Measurements from ENCODE around the gene DLL1. TPM values are rescaled to one million over a fixed set of nuclear protein-coding genes. Genes with fewer than 3 reads are reported as not detected.

The DLL1 gene
- total RNA-seq, 5 donors from 2014 or later (not counting 1 experiment from before 2014, with no cell fraction given) = 3.3 to 8.6 (median 4.7) TPM

- Histone ChIP-seq H3K27me3 (replicated peaks in 1 of 2; ENCODE audit: control insufficient read depth in 2 of 2, extremely low read depth in 1 of 2, insufficient read depth in 2 of 2, low read length in 1 of 2) (peaks cover 0 to 83% of the 10 kb centered on the region in 2 experiments), H3K9me3 (no peaks in the 10 kb centered on the region), H3K4me3 (ENCODE audit: control insufficient read depth in 1 of 2, extremely low read depth in 1 of 2, low read length in 1 of 2) (no peak overlapping the region), H3K4me1 (ENCODE audit: control insufficient read depth in 1 of 2, extremely low read depth in 1 of 2, insufficient read depth in 2 of 2, low read length in 2 of 2) (peaks cover 16 to 32% of the 10 kb centered on the region in 2 experiments), H3K27ac (ENCODE audit: low read length) (no peak overlapping the region), H3K36me3 (ENCODE audit: control insufficient read depth in 2 of 2, extremely low read depth in 1 of 2, insufficient read depth in 1 of 2, low read length in 1 of 2) (peaks cover 0 to 3% of the 10 kb centered on the region in 2 donors)
- peaks cover 13 to 23% (median 13%) of the 10 kb centered on the region in 3 donors for H3K4me1 Mint-ChIP-seq
- DNase-seq = peak in 1 of 35 experiments; percentile 22
- WGBS (ENCODE audit: insufficient coverage) = 75% methylated on average over 19 of the region's 26 CpGs
- peaks cover 0 to 23% of the 10 kb centered on the region in 2 donors for H3K27me3 Mint-ChIP-seq
- ATAC-seq (replicated peaks in 1 of 4) = no peak
- H3K36me3 Mint-ChIP-seq = peaks cover 6% of the 10 kb centered on the region
- POLR2A ChIA-PET = interaction anchor here in 1 of 2 donors (0.6 to 0.7 kb wide), 2 partner anchors 31 to 306 kb away, joined by 3 read pairs; no protein-coding TSS in a partner anchor
- H3K9me3 Mint-ChIP-seq = no peaks in the 10 kb centered on the region
- H3K4me3 Mint-ChIP-seq = peak overlapping the region in 1 of 3 donors; percentile 34
- no peak overlapping the region for H3K27ac Mint-ChIP-seq
- CTCF ChIA-PET = no interaction called here
Observed at GRCh38 chr6:170286246-170286933, 4.5 kb downstream of the DLL1 start.

- ChIA-PET CTCF (no interaction called here), POLR2A (no interaction called here)
- Histone ChIP-seq H3K36me3 (ENCODE audit: control insufficient read depth in 2 of 2, extremely low read depth in 1 of 2, insufficient read depth in 1 of 2, low read length in 1 of 2) (peaks cover 0 to 3% of the 10 kb centered on the region in 2 donors), H3K4me3 (ENCODE audit: control insufficient read depth in 1 of 2, extremely low read depth in 1 of 2, low read length in 1 of 2) (no peak overlapping the region), H3K9me3 (no peaks in the 10 kb centered on the region), H3K4me1 (ENCODE audit: control insufficient read depth in 1 of 2, extremely low read depth in 1 of 2, insufficient read depth in 2 of 2, low read length in 2 of 2) (peaks cover 16 to 29% of the 10 kb centered on the region in 2 experiments), H3K27ac (ENCODE audit: low read length) (no peak overlapping the region), H3K27me3 (replicated peaks in 1 of 2; ENCODE audit: control insufficient read depth in 2 of 2, extremely low read depth in 1 of 2, insufficient read depth in 2 of 2, low read length in 1 of 2) (peaks cover 0 to 81% of the 10 kb centered on the region in 2 experiments)
- Mint-ChIP-seq H3K4me1 (peaks cover 13 to 22% (median 13%) of the 10 kb centered on the region in 3 donors), H3K27ac (no peak overlapping the region), H3K36me3 (peaks cover 6% of the 10 kb centered on the region), H3K9me3 (no peaks in the 10 kb centered on the region), H3K27me3 (peaks cover 0 to 23% of the 10 kb centered on the region in 2 donors), H3K4me3 (no peak overlapping the region)
- ATAC-seq (replicated peaks in 1 of 4) (no peak), DNase-seq (peak in 1 of 35 experiments; percentile 20)
- 98% methylated on average over 5 of the region's 5 CpGs for WGBS (ENCODE audit: insufficient coverage)
Observed at GRCh38 chr6:170285482-170285881, 5.4 kb downstream of the DLL1 start.

- peak in 1 of 35 experiments; percentile 18 for DNase-seq
- 81% methylated on average over 19 of the region's 24 CpGs for WGBS (ENCODE audit: insufficient coverage)
- Mint-ChIP-seq H3K9me3 (no peaks in the 10 kb centered on the region), H3K27ac (no peak overlapping the region), H3K36me3 (peaks cover 6% of the 10 kb centered on the region), H3K4me1 (peaks cover 14 to 19% (median 16%) of the 10 kb centered on the region in 3 donors), H3K4me3 (no peak overlapping the region), H3K27me3 (peaks cover 0 to 21% of the 10 kb centered on the region in 2 donors)
- Histone ChIP-seq H3K27ac (ENCODE audit: low read length) (no peak overlapping the region), H3K36me3 (ENCODE audit: control insufficient read depth in 2 of 2, extremely low read depth in 1 of 2, insufficient read depth in 1 of 2, low read length in 1 of 2) (peaks cover 0 to 3% of the 10 kb centered on the region in 2 donors), H3K4me1 (ENCODE audit: control insufficient read depth in 1 of 2, extremely low read depth in 1 of 2, insufficient read depth in 2 of 2, low read length in 2 of 2) (peaks cover 17 to 32% of the 10 kb centered on the region in 2 experiments), H3K4me3 (ENCODE audit: control insufficient read depth in 1 of 2, extremely low read depth in 1 of 2, low read length in 1 of 2) (no peak overlapping the region), H3K9me3 (no peaks in the 10 kb centered on the region), H3K27me3 (replicated peaks in 1 of 2; ENCODE audit: control insufficient read depth in 2 of 2, extremely low read depth in 1 of 2, insufficient read depth in 2 of 2, low read length in 1 of 2) (peaks cover 0 to 81% of the 10 kb centered on the region in 2 experiments)
- no peak for ATAC-seq (replicated peaks in 1 of 4)
- POLR2A ChIA-PET = no interaction called here
- CTCF ChIA-PET = no interaction called here
Observed at GRCh38 chr6:170284866-170285469, 5.9 kb downstream of the DLL1 start.

DNA sequence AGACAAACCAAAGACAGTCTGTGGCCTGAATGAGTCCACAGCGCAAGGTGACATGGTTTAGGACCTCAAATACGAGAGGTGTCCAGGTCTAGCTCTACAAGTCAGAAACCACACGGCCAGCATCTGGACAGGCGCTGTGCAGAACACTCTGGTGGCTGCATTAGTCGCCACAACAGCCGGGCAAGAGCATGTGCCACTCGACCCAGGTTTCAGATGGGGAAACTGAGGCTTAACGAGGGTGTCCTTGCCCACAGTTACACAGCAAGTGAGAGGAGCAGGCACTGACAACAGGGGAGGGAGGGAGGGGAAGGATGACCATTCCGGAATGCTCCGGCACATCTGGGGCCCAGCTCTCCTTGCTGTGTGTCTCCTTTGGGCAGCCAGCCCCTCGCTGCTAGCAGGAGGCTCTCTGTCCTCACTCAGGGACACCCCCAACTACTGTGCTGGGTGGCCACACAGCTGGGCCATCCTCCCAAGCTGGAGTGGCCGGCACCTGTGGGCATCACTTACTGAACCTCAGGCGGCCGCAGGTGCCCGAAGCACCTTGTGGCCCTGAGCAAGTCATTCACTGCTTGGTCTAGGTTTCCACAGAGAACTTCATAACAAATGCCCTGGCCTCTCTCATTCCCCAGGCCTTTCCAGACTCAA is 6.6 kb downstream of the DLL1 start:
- H3K9me3 ChIP-seq = no peaks in the 10 kb centered on the region
- Mint-ChIP-seq H3K36me3 (peaks cover 6% of the 10 kb centered on the region), H3K4me3 (no peak overlapping the region), H3K27ac (no peak overlapping the region), H3K9me3 (no peaks in the 10 kb centered on the region), H3K27me3 (peaks cover 0 to 21% of the 10 kb centered on the region in 2 donors), H3K4me1 (peaks cover 21 to 27% (median 23%) of the 10 kb centered on the region in 3 donors)
- H3K27me3 ChIP-seq (replicated peaks in 1 of 2; ENCODE audit: control insufficient read depth in 2 of 2, extremely low read depth in 1 of 2, insufficient read depth in 2 of 2, low read length in 1 of 2) = peaks cover 0 to 78% of the 10 kb centered on the region in 2 experiments
- DNase-seq (peak in 1 of 35 experiments; percentile 8), ATAC-seq (replicated peaks in 1 of 4) (no peak)
- H3K4me3 ChIP-seq (ENCODE audit: control insufficient read depth in 1 of 2, extremely low read depth in 1 of 2, low read length in 1 of 2) = no peak overlapping the region
- H3K27ac ChIP-seq (ENCODE audit: low read length) = no peak overlapping the region
- H3K36me3 ChIP-seq (ENCODE audit: control insufficient read depth in 2 of 2, extremely low read depth in 1 of 2, insufficient read depth in 1 of 2, low read length in 1 of 2) = peaks cover 0 to 3% of the 10 kb centered on the region in 2 donors
- 91% methylated on average over 14 of the region's 15 CpGs for WGBS (ENCODE audit: insufficient coverage)
- CTCF ChIA-PET = no interaction called here
- H3K4me1 ChIP-seq (ENCODE audit: control insufficient read depth in 1 of 2, extremely low read depth in 1 of 2, insufficient read depth in 2 of 2, low read length in 2 of 2) = peaks cover 25 to 32% of the 10 kb centered on the region in 2 experiments
- POLR2A ChIA-PET = no interaction called here

GRCh38 chr6:170283212-170284081 is 7.4 kb downstream of the DLL1 start:
- Histone ChIP-seq H3K4me1 (ENCODE audit: control insufficient read depth in 1 of 2, extremely low read depth in 1 of 2, insufficient read depth in 2 of 2, low read length in 2 of 2) (peaks cover 30 to 32% of the 10 kb centered on the region in 2 experiments), H3K9me3 (no peaks in the 10 kb centered on the region), H3K4me3 (ENCODE audit: control insufficient read depth in 1 of 2, extremely low read depth in 1 of 2, low read length in 1 of 2) (no peak overlapping the region), H3K27me3 (replicated peaks in 1 of 2; ENCODE audit: control insufficient read depth in 2 of 2, extremely low read depth in 1 of 2, insufficient read depth in 2 of 2, low read length in 1 of 2) (peaks cover 0 to 71% of the 10 kb centered on the region in 2 experiments), H3K36me3 (ENCODE audit: control insufficient read depth in 2 of 2, extremely low read depth in 1 of 2, insufficient read depth in 1 of 2, low read length in 1 of 2) (peaks cover 0 to 3% of the 10 kb centered on the region in 2 donors), H3K27ac (ENCODE audit: low read length) (no peak overlapping the region)
- H3K36me3 Mint-ChIP-seq = peaks cover 6% of the 10 kb centered on the region
- POLR2A ChIA-PET = no interaction called here
- CTCF ChIA-PET = no interaction called here
- peaks cover 23 to 28% (median 26%) of the 10 kb centered on the region in 3 donors for H3K4me1 Mint-ChIP-seq
- H3K9me3 Mint-ChIP-seq = no peaks in the 10 kb centered on the region
- H3K27me3 Mint-ChIP-seq = peaks cover 0 to 15% of the 10 kb centered on the region in 2 donors
- DNase-seq = no peak
- no peak overlapping the region for H3K4me3 Mint-ChIP-seq
- no peak for ATAC-seq (replicated peaks in 1 of 4)
- 95% methylated on average over 55 of the region's 60 CpGs for WGBS (ENCODE audit: insufficient coverage)
- H3K27ac Mint-ChIP-seq = no peak overlapping the region

All from T-cell (primary cell).